Ramos (cell line): ENCODE results near the gene KIF5C.

Experiments used
- in situ Hi-C: fragments of 300-500 bp; cut with MboI; formaldehyde crosslinking; loops from one replicate; pipeline ENCODE4 v1.14.3; 2022; ENCODE audit warnings: low sequenced_read_pairs; ENCODE audit not compliant: unreplicated experiment

KIF5C gene

DNA sequence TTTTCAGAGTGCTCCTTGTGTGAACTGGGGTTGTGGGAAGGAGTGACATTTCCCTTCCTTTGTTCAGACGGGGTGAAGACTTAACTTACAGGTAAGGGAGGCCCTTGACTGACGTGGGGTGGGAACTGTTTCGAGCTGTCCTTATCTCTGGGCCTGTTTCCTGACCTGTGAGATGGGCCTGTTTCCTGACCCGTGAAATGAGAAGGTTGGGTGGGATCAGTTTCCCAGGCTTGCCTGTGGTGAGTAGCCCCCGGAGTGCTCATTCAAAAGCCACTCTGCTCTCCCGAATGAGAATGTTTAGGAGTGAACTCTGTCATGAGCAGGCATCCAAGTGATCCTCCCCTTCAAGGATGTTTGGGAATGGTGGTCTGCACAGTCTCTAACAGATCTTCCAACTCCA is 159.4 kb downstream of the KIF5C start:
- in situ Hi-C loops, result no loop called here

GRCh38 chr2:149036507-149037293 is 161.7 kb downstream of the KIF5C start:
- in situ Hi-C loops, result no loop called here

- in situ Hi-C loops, result no loop called here
Observed at GRCh38 chr2:149037851-149038250, 162.8 kb downstream of the KIF5C start.

DNA sequence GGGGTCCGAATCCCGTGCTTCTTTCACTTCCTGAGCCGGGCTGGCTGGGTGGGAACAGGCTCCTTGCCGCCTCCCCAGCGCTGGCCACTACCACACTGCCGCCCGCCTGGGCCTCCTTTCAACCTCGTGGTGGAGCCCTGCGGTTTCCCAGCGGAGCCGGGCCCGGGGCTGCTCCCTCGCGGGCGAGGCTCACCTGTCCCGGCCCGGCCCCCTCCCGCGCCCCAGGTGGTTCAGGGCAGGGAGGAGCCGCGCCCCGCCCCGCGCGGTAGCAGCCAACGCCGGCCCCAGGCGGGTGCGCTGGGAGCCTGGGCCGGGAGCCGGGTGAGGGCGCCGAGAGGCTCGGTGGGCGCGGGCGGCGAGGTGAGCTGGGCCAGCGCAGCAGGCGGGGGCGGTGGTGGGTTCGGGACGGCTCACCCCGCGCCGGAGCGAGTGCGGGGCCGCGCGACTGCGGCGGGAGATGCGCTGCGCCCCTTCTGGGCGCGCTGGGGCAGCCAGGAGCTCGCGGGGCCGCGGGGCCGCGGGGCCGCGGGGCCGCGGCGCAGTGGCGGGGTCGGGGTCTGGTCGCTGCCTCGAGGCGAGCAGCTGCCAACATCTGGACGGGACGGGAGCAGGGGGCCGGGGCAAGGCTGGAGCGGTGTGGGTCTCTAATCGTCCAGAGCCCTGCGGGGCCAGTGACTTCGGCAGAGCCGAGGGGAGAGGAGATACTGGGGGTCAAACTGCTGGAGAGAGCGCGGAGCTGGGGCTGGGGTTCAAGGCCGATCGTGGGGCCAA is 163.6 kb downstream of the KIF5C start, which contains the start of gene LYPD6B:
Gene LYPD6B, plus strand, starts transcription at position 258 of the 771 bp plus-strand sequence. CDS start 92,250 bp downstream, outside the sequence.
- in situ Hi-C loops, result no loop called here

GRCh38 chr2:149039213-149039724 is 164.2 kb downstream of the KIF5C start:
- in situ Hi-C loops, result no loop called here

DNA sequence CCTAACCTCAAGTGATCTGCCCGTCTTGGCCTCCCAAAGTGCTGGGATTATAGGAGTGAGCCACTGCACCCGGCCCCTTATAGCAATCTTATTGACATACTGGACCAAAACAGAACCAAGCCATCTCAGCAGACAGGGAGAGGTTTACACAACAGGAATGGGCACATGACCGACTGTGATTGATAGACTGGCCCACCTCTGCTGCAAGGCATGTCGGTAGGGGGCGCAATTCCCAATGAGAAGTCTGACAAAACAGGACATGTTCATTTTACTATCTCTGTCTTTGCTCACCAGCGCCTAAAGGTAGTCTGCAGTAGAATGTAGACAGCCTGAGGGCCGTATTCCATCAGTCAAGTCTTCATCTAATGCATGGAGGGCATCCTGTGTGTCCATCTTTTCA is 165.4 kb downstream of the KIF5C start:
- in situ Hi-C loops, result no loop called here

DNA sequence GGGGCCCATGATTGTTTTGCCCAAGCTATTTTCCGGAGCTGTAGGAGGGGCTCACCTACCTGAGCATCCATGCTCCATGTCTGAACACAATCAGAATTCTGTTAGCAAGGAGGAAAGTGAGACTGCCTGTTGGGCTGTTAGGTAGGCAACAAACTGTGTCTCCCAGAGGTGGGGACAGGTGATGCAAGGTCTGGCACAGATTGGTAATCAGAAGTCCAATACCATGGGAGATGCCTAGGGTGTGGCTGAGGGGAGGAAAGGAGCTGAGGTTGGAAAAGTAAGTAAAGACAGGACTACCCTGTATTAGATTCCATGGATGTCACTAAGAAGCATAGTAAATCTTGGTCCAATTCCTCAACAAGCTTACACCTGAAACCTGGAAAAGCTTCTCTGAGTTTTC is 166.5 kb downstream of the KIF5C start:
- in situ Hi-C loops, result no loop called here

GRCh38 chr2:149042881-149043280 is 167.9 kb downstream of the KIF5C start:
- in situ Hi-C loops, result no loop called here

DNA sequence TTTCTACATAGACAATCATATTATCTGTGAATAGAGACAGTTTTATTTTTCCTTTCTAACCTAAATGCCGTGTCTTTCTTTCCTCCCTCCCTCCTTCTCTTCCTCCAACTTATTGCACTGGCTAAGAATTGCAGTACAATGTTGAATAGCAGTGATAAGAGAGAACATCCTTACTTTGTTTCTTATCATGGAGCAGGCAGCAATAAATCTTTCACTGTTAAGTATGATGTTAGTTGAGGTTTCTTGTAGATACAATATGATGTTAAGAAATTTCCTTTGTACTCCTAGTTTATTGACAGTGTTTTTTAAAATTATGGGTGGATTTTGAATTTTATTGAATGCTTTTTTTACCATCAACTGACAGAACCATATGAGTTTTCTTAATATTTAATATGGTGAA is 169.5 kb downstream of the KIF5C start:
- in situ Hi-C loops, result no loop called here

DNA sequence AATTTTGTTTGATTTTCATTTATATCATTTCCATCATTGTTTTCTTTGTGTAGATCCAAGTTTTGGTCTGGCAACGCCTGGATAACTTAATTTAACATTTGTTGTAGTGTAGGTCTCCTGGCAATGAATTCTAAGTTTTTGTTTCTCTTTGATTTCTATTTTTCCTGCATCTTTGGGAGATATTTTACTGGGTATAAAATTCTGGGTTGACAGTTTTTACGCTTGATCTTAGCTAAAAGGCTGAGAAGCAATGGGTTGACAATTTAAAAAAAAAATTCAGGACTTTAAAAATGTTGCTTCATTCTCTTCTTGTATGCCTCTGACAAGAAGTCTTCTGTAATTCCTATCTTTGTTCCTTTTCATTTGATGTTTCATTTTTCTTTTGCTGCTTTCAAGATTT is 172.1 kb downstream of the KIF5C start:
- in situ Hi-C loops, result no loop called here

DNA sequence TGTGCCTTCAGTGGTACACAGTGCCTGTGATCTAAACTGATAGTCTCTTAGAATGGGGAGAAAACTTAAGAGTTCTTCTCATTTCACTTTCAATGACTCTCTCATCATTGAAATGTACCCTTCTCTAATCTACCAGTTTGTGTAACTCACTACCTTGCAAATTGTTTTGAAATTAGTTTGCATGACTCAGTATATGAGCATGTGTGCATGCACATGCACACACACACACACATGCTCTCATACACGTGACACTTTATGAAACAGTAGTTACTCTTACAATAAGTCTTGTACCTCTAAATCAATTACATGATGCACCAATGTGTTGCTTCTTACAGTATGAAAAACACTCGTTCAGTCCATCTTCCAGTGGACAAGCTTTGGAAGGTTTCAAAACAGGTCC is 174.1 kb downstream of the KIF5C start:
- in situ Hi-C loops, result no loop called here

DNA sequence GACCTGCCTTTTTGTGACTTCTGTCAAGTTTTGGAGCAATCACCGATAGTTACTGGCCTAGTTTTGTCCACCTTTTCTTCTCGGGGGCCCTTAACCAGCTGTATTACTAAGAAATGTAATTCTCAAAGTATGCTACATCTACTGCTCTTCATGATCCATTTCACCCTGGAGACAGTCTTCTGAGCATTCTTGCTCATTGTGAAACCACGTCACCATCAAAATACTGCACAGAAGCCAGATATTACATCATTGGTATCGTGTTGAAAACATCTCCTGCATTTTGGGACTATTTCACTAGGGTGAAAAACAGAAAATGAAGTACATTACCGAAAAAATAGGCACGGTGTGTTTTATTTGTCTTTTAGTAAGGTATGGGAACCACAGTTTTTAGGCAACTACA is 175.2 kb downstream of the KIF5C start:
- in situ Hi-C loops, result no loop called here

- in situ Hi-C loops, result no loop called here
Observed at GRCh38 chr2:149055751-149056150, 180.7 kb downstream of the KIF5C start.

GRCh38 chr2:149056541-149057255 is 181.7 kb downstream of the KIF5C start:
- in situ Hi-C loops, result no loop called here

- in situ Hi-C loops, result no loop called here
Observed at GRCh38 chr2:149057401-149057800, 182.4 kb downstream of the KIF5C start.

DNA sequence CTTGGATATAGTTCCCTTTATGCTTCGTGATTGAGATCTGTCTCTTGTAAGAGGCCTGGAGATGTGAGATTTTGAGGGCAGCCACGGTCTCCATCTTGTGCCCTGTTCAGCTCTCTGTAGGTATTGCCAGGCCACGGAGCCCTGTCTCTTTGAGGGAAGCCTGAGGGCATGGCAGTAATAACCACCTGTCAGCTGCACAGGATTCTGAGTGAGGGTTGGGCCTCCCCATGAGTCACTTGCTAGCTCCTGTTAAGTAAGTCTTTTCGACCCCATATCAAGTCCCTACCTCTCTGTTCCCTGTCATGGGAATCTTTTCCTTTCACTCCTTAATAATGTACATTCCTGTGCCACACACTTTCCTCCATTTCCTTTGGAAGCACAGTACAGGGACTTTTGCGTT is 183.9 kb downstream of the KIF5C start:
- in situ Hi-C loops, result no loop called here

DNA sequence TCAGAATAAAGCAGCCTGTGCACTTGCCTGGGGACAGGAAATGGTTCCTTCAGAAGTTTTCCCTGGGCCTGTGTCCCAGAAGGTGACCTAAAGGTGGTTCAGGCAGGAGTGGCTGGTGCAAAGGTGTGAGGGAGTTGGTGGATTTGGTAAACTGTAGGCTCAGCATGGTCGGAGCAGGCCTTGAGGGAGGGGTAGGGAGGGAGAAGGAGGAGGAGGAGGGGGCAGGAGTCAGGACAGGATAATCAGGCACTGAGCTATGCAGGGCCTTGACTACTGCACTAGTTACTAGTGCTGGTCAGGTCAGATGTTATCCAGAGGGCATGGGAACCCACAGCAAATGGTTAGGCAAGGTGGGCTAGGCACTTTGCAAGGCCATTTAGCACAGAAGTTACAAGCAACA is 184.8 kb downstream of the KIF5C start:
- in situ Hi-C loops, result no loop called here

GRCh38 chr2:149061133-149061745 is 186.2 kb downstream of the KIF5C start:
- in situ Hi-C loops, result no loop called here

DNA sequence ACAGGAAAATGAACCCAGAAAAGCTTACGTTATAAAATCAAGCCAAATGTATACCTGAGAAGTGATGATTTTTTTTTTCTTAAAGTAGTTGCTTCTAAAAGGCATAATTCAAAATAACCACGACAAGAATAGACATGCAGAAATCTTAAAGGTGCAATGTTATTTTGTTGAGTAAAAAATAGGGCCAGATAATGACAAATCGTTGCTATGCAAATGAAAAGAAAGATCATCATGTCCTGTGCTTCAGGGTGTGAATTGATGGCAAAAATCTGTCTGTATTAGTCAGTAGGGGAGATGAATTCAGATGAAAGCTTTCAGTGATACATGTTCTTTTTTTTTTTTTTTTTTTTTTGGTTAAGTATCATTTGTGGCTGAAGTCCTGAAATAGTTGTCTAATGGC is 187.5 kb downstream of the KIF5C start:
- in situ Hi-C loops, result no loop called here

- in situ Hi-C loops, result no loop called here
Observed at GRCh38 chr2:149063177-149063576, 188.2 kb downstream of the KIF5C start.
